Dendritic cell treated with granulocyte-macrophage colony-stimulating factor and Interleukin-4, amounts not matched to agents 40 ng/mL and 50 ng/mL, for 4 days (primary cell): ENCODE data around the gene BCL6.

Experiments
- H3K27ac Mint-ChIP-seq: one replicate; pipeline ENCODE4 v1.8.0; 2022; ENCODE audit warnings: mild to moderate bottlenecking, mixed read lengths
- H3K27me3 Mint-ChIP-seq: one replicate; pipeline ENCODE4 v1.8.0; 2022; ENCODE audit warnings: mild to moderate bottlenecking, mixed read lengths
- H3K36me3 Mint-ChIP-seq: one replicate; pipeline ENCODE4 v1.8.0; 2022; ENCODE audit warnings: low read depth, mixed read lengths
- H3K4me1 Mint-ChIP-seq: one replicate; pipeline ENCODE4 v1.8.0; 2022; ENCODE audit warnings: low read depth, mixed read lengths
- H3K4me3 Mint-ChIP-seq: one replicate; pipeline ENCODE4 v1.8.0; 2022; ENCODE audit warnings: mild to moderate bottlenecking, moderate library complexity, mixed read lengths
- H3K9me3 Mint-ChIP-seq: one replicate; pipeline ENCODE4 v1.8.0; 2022; ENCODE audit warnings: mixed read lengths
- intact Hi-C: fragments of 100-400 bp; cut with micrococcal nuclease; formaldehyde crosslinking; loops from one replicate; pipeline ENCODE4 v1.15.0; 2022

Gene BCL6

GRCh38 chr3:187748050-187748481 lies 2.8 kb upstream of the BCL6 start:
- Mint-ChIP-seq H3K4me1 (peaks cover 47% of the 10 kb centered on the region), H3K9me3 (no peaks in the 10 kb centered on the region), H3K27ac (peak overlapping the region; percentile 100), H3K36me3 (peaks cover 49% of the 10 kb centered on the region), H3K4me3 (peak overlapping the region; percentile 54), H3K27me3 (no peaks in the 10 kb centered on the region)
- intact Hi-C loops, result loop anchor here (2.0 to 10.0 kb wide), 4 partner anchors 169 to 757 kb away; partner anchors contain the start of gene LPP

GRCh38 chr3:187747506-187747905 lies 2.2 kb upstream of the BCL6 start:
- H3K27me3 Mint-ChIP-seq, result no peaks in the 10 kb centered on the region
- H3K36me3 Mint-ChIP-seq, result peaks cover 53% of the 10 kb centered on the region
- H3K4me1 Mint-ChIP-seq, result peaks cover 47% of the 10 kb centered on the region
- intact Hi-C loops, result loop anchor here (2.0 to 10.0 kb wide), 4 partner anchors 170 to 757 kb away; no protein-coding TSS in a partner anchor
- peak overlapping the region; percentile 87 for H3K4me3 Mint-ChIP-seq
- no peaks in the 10 kb centered on the region for H3K9me3 Mint-ChIP-seq
- H3K27ac Mint-ChIP-seq, result peak overlapping the region; percentile 100

DNA sequence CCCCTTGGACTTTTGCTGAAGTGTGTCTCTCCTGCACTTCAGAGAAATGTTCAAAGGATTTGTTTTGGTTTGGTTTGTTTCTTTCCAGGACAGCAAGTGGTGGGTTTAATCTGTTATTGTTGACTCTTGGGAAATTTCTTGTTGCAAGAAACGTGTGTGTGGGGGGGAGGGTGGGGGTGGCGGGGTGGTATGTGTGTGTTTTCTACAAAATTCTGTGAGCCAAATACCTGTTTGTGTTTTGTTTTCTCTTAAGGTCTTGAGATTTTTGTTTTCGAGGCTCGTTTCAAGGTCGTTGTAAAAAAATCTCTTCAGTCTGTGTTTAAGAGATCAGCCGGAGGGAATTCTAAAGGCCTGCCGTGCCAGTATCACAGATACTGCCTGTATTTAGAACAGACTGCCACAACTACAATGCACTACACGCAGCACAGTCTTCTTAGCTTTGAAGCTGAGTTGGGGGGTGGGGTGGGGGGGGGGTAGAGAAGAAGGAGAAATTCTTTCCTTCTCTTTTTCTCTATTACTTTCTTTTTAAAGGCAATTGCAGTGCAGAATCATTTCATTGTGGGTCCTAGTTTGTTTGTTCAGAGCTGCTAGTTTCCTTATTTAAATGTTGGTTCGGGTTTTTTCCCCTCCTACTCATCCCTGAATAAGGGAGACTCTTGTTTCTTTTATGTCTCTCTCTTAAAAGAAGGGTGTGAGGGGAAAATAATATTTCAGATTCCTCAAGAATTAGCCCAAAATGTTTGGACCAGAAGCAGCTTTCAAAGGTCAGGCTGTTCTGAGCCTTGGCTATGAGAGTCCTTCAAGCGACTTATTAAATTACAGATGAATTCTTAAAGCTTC lies 1.4 kb upstream of the BCL6 start:
- peak overlapping the region; percentile 100 for H3K27ac Mint-ChIP-seq
- intact Hi-C loops, result loop anchor here (2.0 to 10.0 kb wide), 4 partner anchors 171 to 758 kb away; no protein-coding TSS in a partner anchor
- H3K9me3 Mint-ChIP-seq, result no peaks in the 10 kb centered on the region
- H3K4me1 Mint-ChIP-seq, result peaks cover 49% of the 10 kb centered on the region
- peak overlapping the region; percentile 87 for H3K4me3 Mint-ChIP-seq
- peaks cover 55% of the 10 kb centered on the region for H3K36me3 Mint-ChIP-seq
- no peaks in the 10 kb centered on the region for H3K27me3 Mint-ChIP-seq

- intact Hi-C loops, result loop anchor here (2.0 to 10.0 kb wide), 4 partner anchors 171 to 759 kb away; no protein-coding TSS in a partner anchor
- no peaks in the 10 kb centered on the region for H3K9me3 Mint-ChIP-seq
- peak overlapping the region; percentile 100 for H3K27ac Mint-ChIP-seq
- peaks cover 59% of the 10 kb centered on the region for H3K36me3 Mint-ChIP-seq
- peaks cover 49% of the 10 kb centered on the region for H3K4me1 Mint-ChIP-seq
- peak overlapping the region; percentile 87 for H3K4me3 Mint-ChIP-seq
- H3K27me3 Mint-ChIP-seq, result no peaks in the 10 kb centered on the region
These were observed 782 bp upstream of the BCL6 start for GRCh38 chr3:187746059-187746441.

- Mint-ChIP-seq H3K4me3 (peak overlapping the region; percentile 87), H3K27ac (peak overlapping the region; percentile 100), H3K36me3 (peaks cover 60% of the 10 kb centered on the region), H3K4me1 (peaks cover 47% of the 10 kb centered on the region), H3K9me3 (no peaks in the 10 kb centered on the region), H3K27me3 (no peaks in the 10 kb centered on the region)
- intact Hi-C loops, result loop anchor here (1.0 to 10.0 kb wide), 10 partner anchors 28 to 1078 kb away; no protein-coding TSS in a partner anchor
These were observed 808 bp downstream of the BCL6 start for GRCh38 chr3:187744169-187745151.

GRCh38 chr3:187743195-187744141 lies 1.8 kb downstream of the BCL6 start:
- intact Hi-C loops, result loop anchor here (2.0 to 10.0 kb wide), 7 partner anchors 29 to 1079 kb away; no protein-coding TSS in a partner anchor
- Mint-ChIP-seq H3K9me3 (no peaks in the 10 kb centered on the region), H3K36me3 (peaks cover 70% of the 10 kb centered on the region), H3K4me3 (peak overlapping the region; percentile 87), H3K27me3 (no peaks in the 10 kb centered on the region), H3K4me1 (peaks cover 51% of the 10 kb centered on the region), H3K27ac (peak overlapping the region; percentile 100)

DNA sequence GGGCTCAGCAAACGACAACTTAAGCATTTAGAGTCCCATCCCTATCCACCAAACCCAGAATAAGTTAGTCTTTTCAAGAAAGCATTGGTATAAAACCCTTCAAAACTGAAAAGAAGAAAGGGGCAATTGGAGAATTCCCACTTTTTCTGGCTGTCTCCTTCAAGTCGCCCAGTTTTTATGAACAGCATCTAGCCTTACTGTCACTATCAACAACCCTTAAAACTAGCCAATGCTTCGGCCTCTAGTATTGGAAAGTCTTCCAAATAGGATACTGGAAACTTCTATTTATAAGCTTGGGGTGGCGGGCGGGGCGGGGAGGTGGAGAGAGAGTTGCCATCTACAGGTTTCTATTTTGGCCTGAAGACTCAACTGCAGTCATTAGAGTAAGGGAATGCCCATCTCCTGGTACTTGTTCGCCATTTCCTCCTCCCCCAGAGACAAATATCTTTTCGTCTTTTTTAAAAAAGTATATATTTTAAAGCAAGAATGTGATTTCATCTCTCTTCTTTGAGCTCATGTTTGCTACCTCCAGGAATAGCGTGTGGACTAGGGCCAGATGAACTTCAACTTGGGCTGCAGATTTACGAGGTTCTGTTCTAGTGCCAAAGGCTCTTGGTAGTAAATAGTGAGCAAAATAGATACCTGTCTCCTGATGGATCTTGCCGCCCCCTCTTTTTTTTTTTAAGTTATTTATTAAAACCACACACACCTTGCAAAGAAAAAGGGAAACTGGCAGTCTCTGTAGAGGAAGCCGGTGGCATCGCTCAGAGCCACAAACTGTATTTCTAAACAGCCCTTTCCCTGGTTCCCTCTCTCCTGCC lies 2.7 kb downstream of the BCL6 start:
- Mint-ChIP-seq H3K9me3 (no peaks in the 10 kb centered on the region), H3K4me1 (peaks cover 47% of the 10 kb centered on the region), H3K36me3 (peaks cover 75% of the 10 kb centered on the region), H3K4me3 (peak overlapping the region; percentile 87), H3K27ac (peak overlapping the region; percentile 100), H3K27me3 (no peaks in the 10 kb centered on the region)
- intact Hi-C loops, result loop anchor here (5.0 to 10.0 kb wide), 6 partner anchors 470 to 1080 kb away; no protein-coding TSS in a partner anchor

DNA sequence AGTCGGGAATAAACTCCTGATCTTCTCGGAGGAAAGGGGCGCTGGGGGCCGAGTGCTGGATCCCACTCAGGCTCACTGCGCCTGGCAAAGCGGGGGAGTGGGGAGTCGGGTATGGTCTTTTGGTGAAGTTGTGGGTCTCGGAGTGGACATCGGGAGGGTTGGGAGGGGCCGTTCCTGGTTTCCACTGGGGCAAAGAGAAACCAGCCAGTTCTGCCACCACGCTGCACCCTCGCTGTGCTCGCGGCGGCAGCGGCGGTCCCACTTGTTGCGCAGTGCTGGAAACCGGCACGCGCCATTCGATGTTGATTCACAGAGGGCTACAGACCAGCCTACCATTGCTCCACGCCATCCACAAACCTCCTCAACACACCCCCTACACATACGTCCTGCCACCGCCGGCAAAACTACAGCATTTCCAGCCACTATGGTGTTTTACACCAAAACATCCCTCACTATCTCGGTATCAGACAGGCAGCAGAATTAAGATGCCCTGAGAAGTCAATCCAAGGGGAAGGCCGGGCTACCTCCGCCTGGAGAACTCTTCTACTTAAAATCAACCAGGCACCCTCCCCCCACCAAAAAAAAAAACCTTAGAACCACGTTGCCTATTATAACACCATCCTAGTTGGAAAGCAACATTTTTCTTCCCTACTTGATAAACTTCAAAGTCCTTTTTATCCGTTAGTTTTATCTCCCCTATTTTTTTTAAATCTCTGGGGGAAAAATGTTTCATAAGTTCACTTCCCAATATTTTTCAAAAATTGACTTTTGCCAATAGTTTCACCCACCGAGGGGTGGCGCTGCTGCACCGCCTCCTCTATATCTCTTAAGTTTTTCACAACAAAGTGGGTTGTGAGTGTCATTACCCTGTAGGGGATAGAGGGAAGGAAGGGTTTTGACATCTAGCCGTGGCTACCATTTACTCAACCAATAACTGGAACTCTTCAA lies 3.6 kb downstream of the BCL6 start:
- no peaks in the 10 kb centered on the region for H3K9me3 Mint-ChIP-seq
- intact Hi-C loops, result loop anchor here (1.0 to 10.0 kb wide), 8 partner anchors 471 to 1213 kb away; no protein-coding TSS in a partner anchor
- peaks cover 83% of the 10 kb centered on the region for H3K36me3 Mint-ChIP-seq

GRCh38 chr3:187740421-187741399 lies 4.6 kb downstream of the BCL6 start:
- Mint-ChIP-seq H3K4me3 (peak overlapping the region; percentile 87), H3K36me3 (peaks cover 82% of the 10 kb centered on the region), H3K27me3 (no peaks in the 10 kb centered on the region), H3K27ac (peak overlapping the region; percentile 100), H3K4me1 (peaks cover 61% of the 10 kb centered on the region), H3K9me3 (no peaks in the 10 kb centered on the region)
- intact Hi-C loops, result loop anchor here (1.0 to 10.0 kb wide), 8 partner anchors 472 to 1214 kb away; no protein-coding TSS in a partner anchor

More for the DNA sequence above, 3.6 kb downstream of the BCL6 start:
- Mint-ChIP-seq H3K4me1 (peaks cover 51% of the 10 kb centered on the region), H3K27ac (peak overlapping the region; percentile 100), H3K4me3 (peak overlapping the region; percentile 87), H3K27me3 (no peaks in the 10 kb centered on the region)

DNA sequence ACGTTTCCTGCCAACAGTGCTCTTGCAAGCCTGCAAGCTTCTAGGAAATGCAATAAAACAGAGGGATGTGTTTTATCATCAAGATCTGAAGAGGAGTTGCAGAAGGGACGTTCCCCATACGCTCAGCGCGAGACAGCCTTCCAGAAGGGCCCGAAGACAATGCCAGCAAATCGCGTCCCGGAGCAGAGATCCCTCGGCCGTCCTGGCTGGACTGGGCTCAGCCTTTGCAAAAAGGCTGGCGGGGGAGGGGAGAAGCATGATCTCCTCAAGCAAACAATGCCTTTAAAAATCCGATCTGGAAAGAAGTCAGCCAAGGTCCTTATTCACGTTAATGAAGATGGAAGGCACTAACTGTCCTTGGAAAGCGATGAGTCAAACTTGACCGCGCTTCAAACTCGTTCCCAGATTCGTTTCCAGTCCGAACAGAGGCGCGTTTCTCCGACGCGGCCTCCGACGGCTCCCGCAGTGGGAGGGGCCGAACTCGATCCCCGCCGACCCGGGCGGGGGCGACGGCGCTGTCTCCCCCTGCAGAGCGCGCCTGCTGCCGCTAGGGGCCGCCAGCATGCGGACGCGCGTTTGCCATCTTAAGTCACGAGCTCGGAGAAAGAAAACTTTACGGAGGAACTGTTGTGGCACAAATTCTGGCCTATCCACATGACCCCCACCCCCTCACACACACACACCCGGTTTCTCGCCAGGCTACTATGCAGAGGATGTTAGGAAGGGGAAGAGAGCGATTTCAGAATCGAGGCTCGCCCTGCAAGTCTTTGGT lies 5.5 kb downstream of the BCL6 start:
- H3K27ac Mint-ChIP-seq, result peak overlapping the region; percentile 100
- peaks cover 66% of the 10 kb centered on the region for H3K4me1 Mint-ChIP-seq
- intact Hi-C loops, result loop anchor here (2.0 to 10.0 kb wide), 8 partner anchors 473 to 1407 kb away; no protein-coding TSS in a partner anchor
- H3K9me3 Mint-ChIP-seq, result no peaks in the 10 kb centered on the region
- H3K27me3 Mint-ChIP-seq, result no peaks in the 10 kb centered on the region
- peak overlapping the region; percentile 87 for H3K4me3 Mint-ChIP-seq
- H3K36me3 Mint-ChIP-seq, result peaks cover 77% of the 10 kb centered on the region
